Mesenchymal stem cell (in vitro differentiated cells and primary cell): ENCODE data around the gene POU3F4.

Experiments
- DNase-seq: peaks from one replicate; pipeline ENCODE4 v3.0.0-alpha.2; 2013
- H2AFZ ChIP-seq: one replicate; pipeline ENCODE4 v1.6.1; 2013; ENCODE audit warnings: low read depth, mild to moderate bottlenecking, control low read depth, inconsistent platforms, low read length, moderate library complexity
- H2AK5ac ChIP-seq: 2 replicates; pipeline ENCODE4 v1.6.1; 2013; ENCODE audit warnings: low read length, moderate library complexity, mild to moderate bottlenecking, inconsistent platforms; ENCODE audit not compliant: severe bottlenecking
- H2BK120ac ChIP-seq: one replicate; pipeline ENCODE4 v1.6.1; 2013; ENCODE audit warnings: low read depth, mild to moderate bottlenecking, inconsistent platforms, low read length, moderate library complexity
- H2BK12ac ChIP-seq, 2 experiments: one replicate each; pipeline ENCODE4 v1.6.1; 2013; ENCODE audit warnings: inconsistent platforms in 2 of 2, low read length in 2 of 2, mild to moderate bottlenecking in 2 of 2, moderate library complexity in 2 of 2, control low read depth in 1 of 2
- H2BK15ac ChIP-seq: one replicate; pipeline ENCODE4 v1.6.1; 2013; ENCODE audit warnings: mild to moderate bottlenecking, low read depth, inconsistent platforms; ENCODE audit not compliant: poor library complexity, severe bottlenecking
- H2BK5ac ChIP-seq: 2 replicates; pipeline ENCODE4 v1.6.1; 2013; ENCODE audit warnings: low read depth, mild to moderate bottlenecking, low read length, control low read depth, inconsistent platforms; ENCODE audit not compliant: poor library complexity, severe bottlenecking
- H3K14ac ChIP-seq, 2 experiments: one replicate each; pipeline ENCODE4 v1.6.1; 2013; ENCODE audit warnings: inconsistent platforms in 2 of 2, low read length in 2 of 2, control low read depth in 1 of 2, mild to moderate bottlenecking in 1 of 2, moderate library complexity in 1 of 2
- H3K18ac ChIP-seq, 2 experiments: one replicate each; pipeline ENCODE4 v1.6.1; 2013; ENCODE audit warnings: inconsistent platforms in 2 of 2, low read length in 2 of 2, control low read depth in 1 of 2, low read depth in 1 of 2, mild to moderate bottlenecking in 1 of 2
- H3K23ac ChIP-seq, 2 experiments: one replicate each; pipeline ENCODE4 v1.6.1; 2013; ENCODE audit warnings: inconsistent platforms in 2 of 2, low read length in 2 of 2, mild to moderate bottlenecking in 2 of 2, moderate library complexity in 2 of 2, control low read depth in 1 of 2
- H3K27ac ChIP-seq: 2 replicates; pipeline ENCODE4 v1.5.1; 2013; ENCODE audit warnings: mild to moderate bottlenecking, moderate library complexity, low read length, control low read depth, inconsistent platforms; ENCODE audit not compliant: poor library complexity, severe bottlenecking
- H3K27me3 ChIP-seq, 2 experiments: 2 replicates each; pipeline versions ENCODE4 v1.6.1 to v1.7.0; 2013; ENCODE audit warnings: low read length in 2 of 2, mild to moderate bottlenecking in 2 of 2, moderate library complexity in 2 of 2, control low read depth in 1 of 2, inconsistent platforms in 1 of 2; ENCODE audit not compliant: control insufficient read depth in 1 of 2, insufficient read depth in 1 of 2
- H3K36me3 ChIP-seq, 2 experiments: 2 replicates each; pipeline versions ENCODE4 v1.6.1 to v1.7.0; 2013; ENCODE audit warnings: low read length in 2 of 2, control low read depth in 1 of 2, inconsistent platforms in 1 of 2, low read depth in 1 of 2, mild to moderate bottlenecking in 1 of 2; ENCODE audit not compliant: insufficient read depth in 2 of 2, control insufficient read depth in 1 of 2
- H3K4ac ChIP-seq, 2 experiments: one replicate each; pipeline ENCODE4 v1.6.1; 2013; ENCODE audit warnings: inconsistent platforms in 2 of 2, low read length in 2 of 2, mild to moderate bottlenecking in 2 of 2, moderate library complexity in 2 of 2, control low read depth in 1 of 2, low read depth in 1 of 2
- H3K4me1 ChIP-seq: 2 replicates; pipeline ENCODE4 v1.6.1; 2013; ENCODE audit warnings: low read depth, low read length, control low read depth; ENCODE audit not compliant: control insufficient read depth, insufficient read depth
- H3K4me2 ChIP-seq: 2 replicates; pipeline ENCODE4 v1.6.1; 2013; ENCODE audit warnings: low read length, mild to moderate bottlenecking, inconsistent platforms; ENCODE audit not compliant: poor library complexity, severe bottlenecking
- H3K4me3 ChIP-seq, 2 experiments: 2 replicates each; pipeline versions ENCODE4 v1.5.1 to v1.7.0; 2013; ENCODE audit warnings: low read length in 2 of 2, mild to moderate bottlenecking in 2 of 2, control low read depth in 1 of 2, low read depth in 1 of 2; ENCODE audit not compliant: insufficient read depth in 1 of 2
- H3K79me1 ChIP-seq: replicated peaks from 2 replicates; pipeline ENCODE4 v1.6.1; 2013; ENCODE audit warnings: mild to moderate bottlenecking, control low read depth, low read length, inconsistent platforms; ENCODE audit not compliant: poor library complexity, severe bottlenecking
- H3K9ac ChIP-seq: 2 replicates; pipeline ENCODE4 v1.7.0; 2013; ENCODE audit warnings: mild to moderate bottlenecking, low read length, moderate library complexity
- H3K9me3 ChIP-seq: 2 replicates; pipeline ENCODE4 v1.7.0; 2013; ENCODE audit warnings: mild to moderate bottlenecking, low read length; ENCODE audit not compliant: control insufficient read depth
- H4K8ac ChIP-seq: one replicate; pipeline ENCODE4 v1.6.1; 2013; ENCODE audit warnings: inconsistent platforms, mild to moderate bottlenecking, low read length, moderate library complexity
- H4K91ac ChIP-seq: one replicate; pipeline ENCODE4 v1.6.1; 2013; ENCODE audit warnings: mild to moderate bottlenecking, low read length, inconsistent platforms
- WGBS: methylation state at CpG from one replicate; pipeline ENCODE4 v1.1.7; 2013; ENCODE audit warnings: mixed read lengths; 5-methylcytosine and 5-hydroxymethylcytosine counted together

Gene POU3F4

DNA sequence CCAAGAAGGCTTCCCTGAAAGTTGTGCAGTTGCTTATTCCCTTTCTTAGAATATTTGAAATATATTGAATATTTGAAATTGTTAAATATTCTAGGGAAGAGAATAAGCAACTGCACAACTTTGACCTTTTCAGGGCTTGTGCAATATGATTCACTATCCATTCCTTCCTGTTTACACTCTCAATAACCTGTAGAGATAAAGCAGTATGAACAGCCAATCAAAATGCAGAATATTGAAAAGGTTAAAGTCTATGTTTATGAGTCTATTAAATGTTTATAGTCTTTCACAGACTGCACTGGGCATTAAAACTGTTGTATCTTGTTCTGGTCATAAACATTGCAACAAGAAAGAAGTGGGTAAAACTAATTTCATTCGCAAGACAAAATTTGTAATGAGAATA, 13.8 kb downstream of the POU3F4 start:
- Histone ChIP-seq H3K4ac (no peak overlapping the region), H3K14ac (no peak overlapping the region), H2BK15ac (no peak overlapping the region), H2BK12ac (no peak overlapping the region), H3K79me1 (no peaks in the 10 kb centered on the region), H3K9ac (no peak overlapping the region), H3K18ac (no peak overlapping the region), H3K4me3 (no peak overlapping the region), H3K4me1 (no peaks in the 10 kb centered on the region), H2BK5ac (no peak overlapping the region), H3K36me3 (no peaks in the 10 kb centered on the region), H3K4me2 (no peak overlapping the region), H2AK5ac (no peak overlapping the region), H4K8ac (no peak overlapping the region), H4K91ac (no peak overlapping the region), H2AFZ (no peak overlapping the region), H3K27me3 (no peaks in the 10 kb centered on the region), H2BK120ac (no peak overlapping the region), H3K23ac (no peak overlapping the region), H3K27ac (no peak overlapping the region), H3K9me3 (no peaks in the 10 kb centered on the region)
- no peak for DNase-seq
- no CpG with 5 or more reads among the region's 1 CpG for WGBS

GRCh38 chrX:83529950-83530349, 21.9 kb downstream of the POU3F4 start:
- Histone ChIP-seq H3K14ac (no peak overlapping the region), H2BK15ac (no peak overlapping the region), H4K8ac (no peak overlapping the region), H2AK5ac (no peak overlapping the region), H3K27me3 (no peaks in the 10 kb centered on the region), H2BK120ac (no peak overlapping the region), H3K36me3 (no peaks in the 10 kb centered on the region), H2BK12ac (no peak overlapping the region), H3K27ac (no peak overlapping the region), H3K4me3 (no peak overlapping the region), H3K9me3 (no peaks in the 10 kb centered on the region), H4K91ac (no peak overlapping the region), H3K9ac (no peak overlapping the region), H3K4me1 (no peaks in the 10 kb centered on the region), H3K4ac (no peak overlapping the region), H3K23ac (no peak overlapping the region), H3K18ac (no peak overlapping the region), H3K79me1 (no peaks in the 10 kb centered on the region), H3K4me2 (no peak overlapping the region), H2AFZ (no peak overlapping the region), H2BK5ac (no peak overlapping the region)
- 50% methylated on average over 1 of the region's 1 CpG for WGBS
- no peak for DNase-seq

- Histone ChIP-seq H3K4ac (no peak overlapping the region), H3K9me3 (no peaks in the 10 kb centered on the region), H3K36me3 (no peaks in the 10 kb centered on the region), H2BK5ac (no peak overlapping the region), H4K8ac (no peak overlapping the region), H2BK120ac (no peak overlapping the region), H3K4me3 (no peak overlapping the region), H2BK12ac (no peak overlapping the region), H3K27me3 (no peaks in the 10 kb centered on the region), H4K91ac (no peak overlapping the region), H3K18ac (no peak overlapping the region), H2BK15ac (no peak overlapping the region), H3K4me1 (no peaks in the 10 kb centered on the region), H3K4me2 (no peak overlapping the region), H3K27ac (no peak overlapping the region), H2AK5ac (no peak overlapping the region), H3K79me1 (no peaks in the 10 kb centered on the region), H3K9ac (no peak overlapping the region), H2AFZ (no peak overlapping the region), H3K23ac (no peak overlapping the region), H3K14ac (no peak overlapping the region)
- 48% methylated on average over 5 of the region's 7 CpGs for WGBS
- no peak for DNase-seq
Observed at GRCh38 chrX:83535417-83536196, 27.5 kb downstream of the POU3F4 start.
